ENCODE data around the gene SPIN2A.

GRCh38 chrX:57138674-57139073 lies 1.5 kb upstream of the SPIN2A start:
- TF ChIP-seq CTCF (conservative IDR thresholded peaks at IDR 0.05; ENCODE audit: low read length), result no peak
- TF ChIP-seq EZH2phosphoT487 (IDR thresholded peaks at IDR 0.05; ENCODE audit: borderline replicate concordance), result no peak

Measured in Loucy (cell line).